Measurements from ENCODE around the gene MAMDC2.
"Not testable (repeated sequence)": the region's sequence is repeated elsewhere in the genome, so short reads cannot be mapped to it uniquely, and the experiment has no call there.

MAMDC2 gene

DNA sequence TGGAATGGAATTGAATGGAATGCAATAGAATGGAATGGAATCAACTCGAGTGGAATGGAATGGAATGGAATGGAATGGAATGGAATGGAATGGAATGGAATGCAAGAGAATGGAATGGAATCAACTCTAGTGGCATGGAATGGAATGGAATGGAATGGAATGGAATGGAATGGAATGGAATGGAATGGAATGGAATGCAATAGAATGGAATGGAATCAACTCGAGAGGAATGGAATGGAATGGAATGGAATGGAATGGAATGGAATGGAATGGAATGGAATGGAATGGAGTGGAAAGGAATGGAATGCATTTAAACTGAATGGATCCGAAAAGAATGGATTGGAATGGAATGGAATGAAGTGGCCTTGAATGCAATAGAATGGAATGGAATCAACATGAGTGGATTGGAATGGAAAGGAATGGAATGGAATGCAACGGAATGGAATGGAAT, 5.5 kb upstream of the MAMDC2 start:
- not testable (repeated sequence) for DNase-seq (ENCODE audit: low read depth)

DNA sequence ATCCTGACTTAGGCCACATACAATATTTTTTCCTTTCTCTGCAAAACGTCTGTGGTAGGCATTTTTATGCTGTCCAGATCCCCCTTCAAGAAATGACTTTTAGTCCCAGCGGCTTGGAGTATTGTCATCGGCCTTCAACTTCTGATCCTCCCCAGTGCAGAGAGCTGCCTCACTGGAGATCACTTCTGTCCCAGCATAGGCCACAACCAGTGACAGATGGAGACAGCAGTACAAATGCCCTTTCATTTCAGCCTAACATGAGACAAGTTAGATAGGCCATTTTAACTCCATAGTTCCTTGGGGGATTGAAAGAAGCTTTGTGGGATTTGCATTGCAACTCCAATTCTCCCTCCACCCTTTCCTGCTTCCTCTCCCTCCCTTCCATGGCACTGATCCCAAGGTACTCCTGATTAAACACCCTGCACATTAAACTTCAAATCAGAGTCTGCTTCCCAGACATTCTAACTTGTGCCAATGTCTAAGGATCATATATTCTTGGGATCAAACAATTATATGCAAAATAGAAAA, 3.2 kb upstream of the MAMDC2 start:
- DNase-seq (ENCODE audit: low read depth): no peak

DNA sequence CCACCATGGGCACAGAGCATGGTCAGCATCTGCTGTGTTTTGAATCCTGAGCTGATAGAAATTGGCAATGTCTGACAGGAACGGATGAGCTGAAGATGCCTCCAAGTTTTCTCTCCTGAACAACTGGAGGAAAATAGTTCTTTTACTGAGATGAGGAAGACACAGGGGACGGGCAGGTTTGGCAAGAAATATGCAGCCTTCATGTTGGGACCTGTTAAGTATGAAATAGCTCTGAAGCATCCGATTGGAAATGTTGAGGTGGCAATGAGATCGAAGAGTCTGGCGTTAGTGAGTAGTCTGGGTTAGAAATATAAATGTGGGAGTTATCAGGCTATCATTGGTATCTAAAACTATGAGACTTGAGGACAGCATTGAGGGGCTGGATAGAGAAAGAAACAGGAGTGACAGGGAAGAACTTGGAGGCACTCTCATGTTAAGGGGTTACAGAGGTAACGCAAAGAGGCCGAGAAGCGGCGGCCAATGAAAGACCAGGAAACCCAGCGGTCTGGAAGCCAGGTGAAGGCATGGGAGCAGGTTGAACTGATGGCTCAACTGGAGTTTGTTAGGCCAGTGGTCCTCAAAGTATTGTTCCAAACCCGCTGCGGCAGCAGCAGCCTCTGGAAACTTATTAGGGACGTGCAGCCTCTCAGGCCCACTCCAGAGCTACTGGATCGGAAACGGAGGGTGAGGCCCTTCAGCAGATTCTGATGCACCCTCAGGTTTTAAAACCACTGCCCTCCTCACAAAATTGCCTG, 1.0 kb upstream of the MAMDC2 start:
- no peak for DNase-seq (ENCODE audit: low read depth)

DNA sequence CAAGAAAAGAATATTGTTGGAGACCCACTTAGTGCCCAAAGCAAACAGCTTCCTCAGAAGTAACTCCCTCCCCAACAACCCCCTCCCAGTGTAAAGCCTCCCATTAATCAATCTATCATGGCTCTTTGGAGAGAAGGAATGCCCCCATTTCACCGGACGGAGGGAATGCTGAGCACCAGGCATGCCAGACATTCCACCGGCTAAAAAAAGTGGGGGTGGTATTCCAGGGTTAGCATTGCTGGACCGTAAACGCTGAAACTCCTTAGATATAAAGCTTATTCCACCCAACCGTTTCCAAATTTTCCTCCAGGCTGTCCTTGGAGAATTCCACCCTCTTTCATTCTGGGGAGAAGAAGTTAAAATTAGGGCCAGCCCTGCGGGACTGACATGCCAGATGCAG, 363 bp upstream of the MAMDC2 start:
- no peak for DNase-seq (ENCODE audit: low read depth)

DNA sequence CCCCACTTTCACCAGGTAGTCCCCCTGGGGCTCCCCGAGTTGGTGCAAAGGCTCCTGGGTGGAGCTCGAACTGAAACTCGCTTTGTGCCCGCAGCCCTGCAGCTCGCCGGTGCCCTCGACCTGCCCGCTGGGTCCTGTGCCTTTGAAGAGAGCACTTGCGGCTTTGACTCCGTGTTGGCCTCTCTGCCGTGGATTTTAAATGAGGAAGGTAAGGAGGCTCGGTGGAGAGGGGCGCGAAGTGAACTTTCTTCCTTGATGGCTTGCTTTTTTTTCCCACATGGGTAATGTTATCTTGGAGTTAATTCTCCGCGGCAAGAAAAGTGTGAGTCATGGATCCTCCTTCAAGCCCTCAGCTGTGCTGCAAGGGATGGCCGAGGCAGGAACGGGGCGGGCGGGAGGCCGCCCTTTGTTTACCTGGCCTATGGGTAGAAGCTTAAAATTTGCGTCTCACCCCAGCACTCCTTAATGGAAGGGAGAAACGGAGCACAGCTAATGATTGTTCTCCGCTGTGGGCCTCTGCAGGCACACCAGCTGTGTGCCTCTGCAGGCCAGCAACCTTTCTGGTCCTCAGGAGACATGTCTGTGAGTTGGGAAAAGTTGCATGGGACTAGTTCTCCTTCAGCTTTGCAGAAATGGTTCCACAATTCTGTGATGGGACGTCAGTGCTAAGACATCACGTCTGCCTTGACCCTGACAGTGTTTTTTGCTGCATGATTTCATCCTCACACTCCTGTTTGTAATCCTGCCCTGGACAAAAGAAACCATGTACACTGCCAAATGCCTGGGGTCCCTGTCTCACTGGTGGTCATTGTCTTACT, 1.1 kb downstream of the MAMDC2 start:
- no peak for DNase-seq (ENCODE audit: low read depth)

DNA sequence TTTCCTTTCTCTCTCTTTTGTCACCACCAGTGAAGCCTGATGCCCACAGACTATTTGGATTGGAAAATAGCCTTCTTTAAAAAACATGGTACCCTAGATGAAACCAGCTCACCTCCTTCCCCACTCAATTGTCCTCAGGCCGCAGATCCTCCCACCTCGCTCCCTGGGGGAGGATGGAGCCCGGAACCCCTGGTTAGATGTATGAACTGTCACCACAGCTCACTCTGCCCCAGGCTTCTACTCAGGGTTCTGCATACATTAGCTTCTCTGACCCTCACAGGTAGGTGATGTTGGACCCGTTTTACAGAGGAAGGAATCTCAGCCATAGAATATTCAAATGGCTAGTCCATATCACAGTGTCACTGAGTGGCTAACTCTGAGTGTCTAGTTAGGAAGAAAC, 1.8 kb downstream of the MAMDC2 start:
- no peak for DNase-seq (ENCODE audit: low read depth)

DNA sequence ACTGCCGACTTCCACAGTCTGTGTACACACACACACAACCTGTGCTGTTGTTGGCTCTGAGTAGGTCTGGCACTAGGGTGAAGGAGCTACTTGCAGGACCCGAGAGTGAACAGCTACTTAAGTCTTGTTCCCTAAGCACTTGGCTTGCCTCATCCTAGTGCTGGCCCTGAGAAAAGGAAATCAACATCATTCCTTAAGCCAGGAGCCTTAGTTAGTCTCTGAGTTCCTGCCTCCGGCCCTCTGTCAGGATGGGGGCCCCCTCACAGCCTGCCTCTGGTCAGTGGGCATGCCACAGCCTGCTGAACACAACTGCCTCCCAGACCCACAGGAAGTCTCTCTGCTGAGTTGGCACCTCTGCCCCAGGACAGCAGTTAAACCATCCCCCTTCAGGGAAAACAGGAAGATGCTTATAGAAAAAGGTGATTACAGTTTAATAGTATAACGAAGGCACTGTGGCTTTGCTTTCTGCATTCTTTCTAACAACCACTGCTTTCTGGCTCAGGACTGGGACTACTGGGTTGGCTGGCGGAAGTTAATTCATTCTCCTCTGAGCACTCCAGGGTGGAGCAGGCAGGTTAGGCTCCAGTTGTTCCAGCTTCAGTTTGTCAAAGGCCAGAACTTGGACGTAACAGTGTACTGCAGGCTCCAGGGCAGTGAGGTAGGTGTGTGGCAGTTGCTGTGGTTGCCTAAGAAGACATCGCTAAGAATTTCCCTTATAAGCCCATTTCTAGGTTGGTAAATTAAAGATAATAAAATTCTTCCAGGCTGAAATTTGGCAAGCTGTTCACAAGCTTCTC, 2.8 kb downstream of the MAMDC2 start:
- DNase-seq (ENCODE audit: low read depth): no peak

DNA sequence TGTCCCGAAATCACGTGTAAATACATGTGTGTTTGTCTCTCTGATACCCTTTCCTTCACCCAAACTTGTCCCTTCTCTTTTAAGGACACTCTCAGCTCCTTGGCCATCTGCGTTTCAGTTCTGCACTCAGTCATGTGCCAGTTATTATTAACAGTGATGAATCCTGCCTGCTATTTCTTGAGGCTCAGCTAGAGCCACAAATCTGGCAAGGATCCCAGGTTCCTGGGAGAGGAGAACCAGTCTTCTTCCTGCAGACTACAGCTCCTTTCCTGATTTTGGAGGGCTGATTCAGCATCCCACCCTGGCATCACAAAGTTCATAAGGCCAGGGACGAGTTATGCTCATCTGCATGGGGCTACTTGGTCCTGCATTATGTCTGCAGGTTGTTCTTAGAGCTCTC, 5.6 kb downstream of the MAMDC2 start:
- peak; percentile 59 for DNase-seq (ENCODE audit: low read depth)

DNA sequence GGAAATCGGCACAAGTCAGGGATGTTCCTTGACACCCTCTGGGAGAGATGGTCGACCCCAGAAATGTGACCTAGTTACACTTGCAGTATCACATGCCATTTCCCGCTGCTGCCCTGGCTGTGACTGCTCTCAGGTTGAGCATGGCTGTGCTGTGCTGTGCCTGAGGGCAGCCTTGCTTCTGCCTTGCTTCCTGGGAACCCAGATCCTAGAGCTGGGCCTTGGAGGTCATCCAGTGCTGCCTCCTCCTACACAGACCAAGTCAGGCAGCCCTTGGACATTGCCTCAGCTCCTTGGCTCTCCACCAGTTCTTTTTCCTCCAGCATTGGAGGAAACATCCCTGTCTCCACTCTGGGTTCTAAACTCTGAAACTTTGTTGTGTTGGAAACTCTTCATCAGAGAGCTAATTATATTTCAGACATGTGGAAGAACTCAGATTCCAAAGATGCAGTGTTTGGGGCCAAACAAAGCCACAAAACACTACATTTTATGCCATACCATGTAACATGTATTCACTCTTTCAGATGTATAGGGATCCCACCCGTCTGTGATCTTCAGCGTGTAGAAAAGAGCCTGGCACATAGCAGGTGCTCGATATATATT, 6.1 kb downstream of the MAMDC2 start:
- peak; percentile 89 for DNase-seq (ENCODE audit: low read depth)

DNA sequence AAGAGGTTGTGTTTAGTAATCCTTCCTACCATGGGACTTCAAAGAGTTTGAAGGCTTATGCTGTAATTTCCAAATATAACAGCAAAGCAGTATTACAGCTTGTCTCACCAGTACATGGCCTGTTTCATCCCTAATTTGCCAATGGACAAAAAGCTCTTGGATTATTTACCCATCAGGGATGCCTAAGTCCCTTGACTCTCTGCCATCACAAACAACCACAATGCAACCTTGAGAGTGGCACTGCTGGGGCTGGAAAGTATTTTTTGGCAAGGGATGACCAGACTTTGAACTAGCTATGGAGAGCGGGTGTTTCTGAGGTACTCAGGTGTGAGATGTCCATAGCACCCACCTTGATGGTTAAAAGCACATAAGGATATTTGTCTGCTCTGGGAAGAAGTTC, 9.1 kb downstream of the MAMDC2 start:
- no peak for DNase-seq (ENCODE audit: low read depth)

DNA sequence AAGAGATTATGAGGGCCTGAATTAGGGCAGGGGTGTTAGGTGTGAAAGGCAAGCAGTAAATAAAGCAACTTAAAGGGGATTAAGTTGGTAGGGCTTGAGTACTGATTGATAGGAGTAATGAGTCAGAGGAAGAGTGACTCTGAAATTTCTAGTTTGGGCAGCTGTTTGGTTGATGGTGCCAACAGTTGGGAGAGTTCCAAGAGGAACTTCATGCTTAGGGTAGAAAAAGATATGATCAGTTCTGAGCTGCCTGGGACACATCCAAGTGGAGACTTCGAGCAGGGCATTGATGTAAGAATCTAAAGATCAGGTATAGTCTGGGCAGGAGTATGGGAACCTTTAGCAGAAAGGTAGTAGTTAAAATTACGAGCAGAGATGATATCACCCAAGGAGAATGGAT, 10.2 kb downstream of the MAMDC2 start:
- peak; percentile 35 for DNase-seq (ENCODE audit: low read depth)

DNA sequence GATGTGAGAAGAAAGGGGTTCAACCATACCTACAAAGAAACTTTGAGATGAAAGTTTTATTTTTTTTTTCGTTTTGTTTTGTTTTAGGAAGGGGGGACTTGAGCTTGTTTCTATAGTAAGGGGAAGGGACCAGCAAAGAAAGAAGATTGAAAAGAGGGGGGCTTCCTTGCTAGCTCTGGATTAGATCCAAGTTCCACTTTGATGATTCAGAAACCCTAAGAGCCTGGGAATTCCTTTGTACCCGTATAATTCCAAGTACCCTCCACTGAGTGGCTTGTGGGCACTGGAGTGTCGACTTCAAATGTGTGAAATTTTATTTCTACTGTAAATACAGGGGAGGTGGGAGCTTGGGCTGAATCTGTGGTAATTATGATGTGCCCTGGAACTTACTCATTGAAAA, 10.9 kb downstream of the MAMDC2 start:
- DNase-seq (ENCODE audit: low read depth): no peak

DNA sequence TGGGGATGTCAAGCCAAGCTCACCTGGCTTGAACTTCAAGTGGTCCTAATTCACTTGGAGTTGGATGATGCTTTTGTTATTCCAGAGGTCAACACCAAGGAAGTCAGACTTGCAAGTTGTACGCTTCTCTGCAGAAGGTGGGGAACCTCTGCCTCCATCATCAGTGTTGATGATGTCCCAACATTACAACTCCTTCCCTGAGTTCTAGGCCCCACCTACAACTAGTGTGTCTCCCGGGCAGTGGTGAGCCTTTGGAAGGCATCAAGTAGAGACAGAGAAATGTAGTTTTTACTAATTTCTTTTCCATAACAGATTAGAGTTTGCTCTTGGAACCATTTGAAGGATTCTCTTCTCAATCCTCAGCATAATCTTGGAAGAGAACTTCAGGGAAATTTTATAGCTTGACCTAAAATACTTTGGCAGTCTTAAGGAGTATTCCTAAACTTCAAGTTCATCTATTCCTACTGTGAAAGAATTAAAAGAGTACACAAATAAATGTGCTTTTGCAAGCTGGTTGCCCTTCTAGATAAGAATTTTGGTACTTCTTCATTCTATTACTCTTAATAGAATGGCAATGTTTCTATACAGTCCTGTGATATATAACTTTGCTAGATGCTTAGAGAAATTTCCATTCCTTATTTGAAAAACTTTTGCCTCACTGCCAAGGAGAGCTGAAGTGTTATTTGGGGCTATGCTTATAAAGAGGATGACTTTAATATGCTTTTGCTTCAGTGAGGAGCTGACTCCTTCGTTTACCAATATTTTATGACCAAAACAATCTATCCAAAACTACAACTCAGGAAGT, 12.0 kb downstream of the MAMDC2 start:
- no peak for DNase-seq (ENCODE audit: low read depth)

DNA sequence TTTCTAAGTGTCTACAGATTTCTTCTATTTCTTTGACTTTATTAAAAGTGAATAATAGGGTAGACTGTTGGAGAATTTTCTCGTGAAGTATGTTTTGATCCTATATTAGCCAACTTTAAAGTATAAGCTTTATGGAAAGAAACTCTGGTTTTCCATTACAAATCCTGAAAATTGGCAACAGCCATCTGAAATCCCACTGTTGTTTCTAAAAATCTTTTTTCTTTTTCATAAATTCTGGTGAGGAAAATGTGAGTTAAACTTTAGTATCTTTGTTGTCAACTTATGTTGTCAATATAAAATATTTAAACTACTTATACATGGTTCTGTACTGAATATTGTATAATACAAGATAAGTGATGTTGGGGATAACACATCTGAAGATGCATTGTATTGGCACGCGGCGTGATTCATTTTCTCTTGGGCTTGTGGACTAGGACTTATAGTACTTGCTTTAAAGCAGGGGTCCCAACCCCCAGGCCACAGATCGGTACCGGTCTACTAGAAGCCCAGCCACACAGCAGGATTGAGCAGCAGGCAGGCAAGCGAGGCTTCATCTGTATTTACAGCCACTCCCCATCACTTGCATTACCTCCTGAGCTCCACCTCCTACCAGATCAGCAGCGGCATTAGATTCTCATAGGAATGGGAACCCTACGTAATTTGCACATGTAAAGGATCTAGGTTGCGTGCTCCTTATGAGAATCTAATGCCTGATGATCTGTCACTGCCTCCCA, 12.7 kb downstream of the MAMDC2 start:
- DNase-seq (ENCODE audit: low read depth): no peak

DNA sequence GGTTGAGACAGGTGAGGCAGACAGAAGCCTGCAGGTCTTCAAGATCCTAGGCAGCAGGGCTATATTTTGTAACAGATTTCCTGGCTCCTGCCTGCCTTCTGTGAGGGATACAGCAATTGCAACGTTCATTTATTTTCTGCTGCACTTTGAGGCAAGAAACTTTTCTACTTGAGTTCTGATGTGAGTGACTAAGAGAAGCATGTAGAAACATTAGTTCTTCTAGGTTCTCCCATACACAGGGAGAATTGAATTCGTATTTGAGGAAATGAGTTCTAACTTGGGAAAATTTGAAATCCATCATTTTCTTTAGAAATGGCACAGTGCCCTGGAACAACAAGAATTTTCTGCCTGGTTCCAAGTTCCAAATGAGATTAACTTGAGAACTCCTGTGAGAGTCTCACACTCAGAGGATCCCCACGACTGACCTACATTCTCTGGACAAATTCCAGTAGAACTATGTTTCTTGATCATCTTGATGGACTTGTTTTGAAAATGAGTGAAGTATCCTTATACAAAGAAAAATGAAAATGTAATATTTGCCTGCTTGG, 15.0 kb downstream of the MAMDC2 start:
- no peak for DNase-seq (ENCODE audit: low read depth)

DNA sequence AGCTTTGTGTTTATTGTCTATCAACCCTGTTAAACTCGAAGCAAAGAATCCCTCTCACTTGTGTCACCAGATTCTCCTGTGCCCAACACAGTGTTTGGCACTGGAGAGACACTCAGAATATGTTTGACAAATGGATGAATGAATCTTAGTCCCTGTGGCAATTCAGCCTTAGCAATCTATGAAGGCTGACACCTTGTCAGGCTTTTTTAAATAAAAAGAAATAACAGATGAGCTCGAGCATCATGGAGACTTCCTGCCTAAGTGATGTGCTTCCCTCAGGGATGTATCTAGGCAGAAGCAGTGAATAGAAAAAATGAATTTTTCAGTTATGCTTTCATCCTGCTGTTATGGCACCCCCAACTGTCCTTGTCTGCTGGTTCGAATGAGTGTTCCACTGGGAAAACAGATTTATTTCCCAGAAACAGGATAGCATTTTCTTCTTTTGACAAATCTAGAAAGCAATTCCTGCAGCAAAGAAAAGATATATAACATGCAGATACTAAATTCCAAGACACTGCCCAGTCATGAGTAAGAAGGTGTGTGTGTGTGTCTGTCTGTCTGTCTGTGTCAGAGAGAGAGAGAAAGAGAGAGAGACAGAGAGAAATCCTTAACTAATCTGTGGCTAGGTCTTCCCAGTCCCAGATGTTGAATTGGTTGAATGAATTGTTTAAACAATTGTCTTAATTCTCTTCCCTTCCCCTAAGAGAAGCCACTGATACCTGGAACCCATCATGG, 16.7 kb downstream of the MAMDC2 start:
- no peak for DNase-seq (ENCODE audit: low read depth)

DNA sequence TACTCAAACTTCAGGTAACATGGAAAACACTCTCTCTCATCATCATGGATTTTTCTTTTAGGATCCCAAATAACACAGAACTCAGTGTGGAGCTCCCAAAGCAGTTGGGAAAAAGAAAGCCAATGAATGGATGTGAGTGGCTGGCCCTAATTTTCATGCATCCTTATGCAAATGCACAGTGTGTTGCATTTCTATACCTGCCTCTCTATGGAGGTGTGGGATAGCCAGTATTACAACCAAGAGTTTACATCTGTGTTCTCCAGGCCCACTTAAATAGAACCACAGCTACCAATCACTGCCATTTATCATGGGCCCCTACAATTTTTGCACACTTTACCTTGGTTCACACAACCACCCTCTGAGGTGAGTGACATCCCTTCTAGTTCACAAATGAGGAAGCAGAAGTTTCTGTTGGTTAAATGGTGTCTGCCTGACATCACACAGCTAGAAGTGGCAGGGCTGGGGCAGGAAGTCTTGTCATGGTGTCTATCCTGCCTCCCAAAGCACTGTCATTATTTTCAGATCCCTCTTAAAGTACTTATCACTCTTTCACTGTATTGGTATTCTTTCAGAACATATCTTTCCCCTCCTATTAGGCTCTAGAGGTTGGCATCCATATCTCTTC, 17.3 kb downstream of the MAMDC2 start:
- DNase-seq (ENCODE audit: low read depth): no peak

DNA sequence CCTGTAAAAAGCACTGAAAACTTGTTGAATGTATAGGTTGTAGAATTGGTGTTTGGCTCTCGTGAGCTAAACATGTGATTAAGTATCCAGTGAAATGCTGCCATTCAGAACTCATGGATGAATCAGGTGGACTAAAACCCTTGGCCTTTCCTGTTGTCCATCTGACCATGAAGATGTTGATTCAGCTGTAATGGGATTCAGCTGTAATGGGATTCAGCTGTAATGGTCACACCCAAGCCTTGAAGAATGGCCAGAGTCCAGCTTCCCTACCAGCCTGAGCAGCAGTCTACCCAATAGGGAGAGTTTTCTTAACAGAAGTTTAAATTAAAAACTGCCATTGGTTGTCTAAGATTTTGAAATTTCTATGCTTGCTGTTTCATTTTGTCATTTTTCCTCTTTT, 18.1 kb downstream of the MAMDC2 start:
- DNase-seq (ENCODE audit: low read depth): peak; percentile 66

DNA sequence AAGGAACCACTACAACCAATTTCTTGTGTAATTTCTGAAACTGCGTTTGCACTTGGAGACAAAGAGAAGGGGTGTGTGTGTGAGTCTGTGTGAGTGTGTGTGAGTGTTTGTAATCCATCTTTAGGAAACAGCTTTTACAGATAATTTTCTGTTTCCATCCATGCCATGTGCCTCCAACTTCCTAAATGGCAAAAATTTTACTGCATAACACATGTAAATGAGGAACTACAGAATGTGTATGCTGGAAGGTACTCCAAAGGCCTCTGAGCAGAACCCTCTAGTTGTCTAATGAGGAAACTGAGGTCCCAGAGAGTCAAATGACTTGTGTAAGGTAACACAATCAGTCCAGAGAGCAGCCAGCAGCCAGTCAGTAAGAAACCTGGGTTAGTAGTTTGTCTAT, 20.8 kb downstream of the MAMDC2 start:
- DNase-seq (ENCODE audit: low read depth): no peak

Measured in fibroblast of gingiva (primary cell).